ENCODE data around the gene BANF2.

Gene BANF2

DNA sequence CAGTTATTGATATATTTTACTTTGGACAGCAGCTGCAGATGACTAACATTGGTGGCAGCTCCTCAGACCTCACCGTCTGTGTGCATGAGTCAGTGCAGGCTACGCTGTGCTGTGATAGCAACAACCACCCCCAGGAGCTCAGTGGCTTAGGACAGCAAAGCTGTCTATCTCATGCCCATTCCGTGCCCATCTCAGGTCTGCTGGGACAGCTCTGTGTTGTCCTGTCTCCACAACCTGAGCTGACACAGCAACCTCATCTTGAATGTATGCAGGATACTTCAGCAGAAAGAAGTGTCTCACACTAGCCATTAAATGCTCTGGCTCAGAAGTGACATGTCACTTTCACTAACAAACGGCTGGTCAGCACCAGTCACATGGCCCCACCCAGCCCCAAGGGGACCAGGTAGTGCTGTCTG is 47.7 kb downstream of the BANF2 start:
- Mint-ChIP-seq H3K4me3 (no peak overlapping the region), H3K4me1 (no peaks in the 10 kb centered on the region), H3K27me3 (peaks cover 22% of the 10 kb centered on the region), H3K9me3 (no peaks in the 10 kb centered on the region), H3K27ac (no peak overlapping the region)
- no peak for DNase-seq
- ATAC-seq, result no peak

DNA sequence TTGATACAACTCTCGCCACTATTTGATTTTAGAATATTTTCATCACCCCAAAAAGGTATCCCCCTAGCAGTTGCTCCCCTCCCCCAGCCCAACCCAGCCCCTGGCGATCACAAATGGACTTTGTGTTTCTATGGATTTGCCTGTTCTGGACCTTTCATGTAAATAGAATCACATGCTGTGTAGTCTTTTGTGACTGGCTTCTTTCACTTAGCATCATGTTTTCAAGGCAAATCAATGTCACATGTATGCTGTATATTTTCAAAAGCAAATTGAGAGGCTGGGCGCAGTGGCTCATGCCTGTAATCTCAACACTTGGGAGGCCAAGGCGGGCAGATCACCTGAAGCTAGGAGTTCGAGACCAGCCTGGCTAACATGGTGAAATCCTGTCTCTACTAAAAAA is 48.5 kb downstream of the BANF2 start:
- H3K4me3 Mint-ChIP-seq, result no peak overlapping the region
- DNase-seq (no peak), ATAC-seq (no peak)
- no peaks in the 10 kb centered on the region for H3K9me3 Mint-ChIP-seq
- no peaks in the 10 kb centered on the region for H3K4me1 Mint-ChIP-seq
- H3K27me3 Mint-ChIP-seq, result peaks cover 22% of the 10 kb centered on the region
- no peak overlapping the region for H3K27ac Mint-ChIP-seq

DNA sequence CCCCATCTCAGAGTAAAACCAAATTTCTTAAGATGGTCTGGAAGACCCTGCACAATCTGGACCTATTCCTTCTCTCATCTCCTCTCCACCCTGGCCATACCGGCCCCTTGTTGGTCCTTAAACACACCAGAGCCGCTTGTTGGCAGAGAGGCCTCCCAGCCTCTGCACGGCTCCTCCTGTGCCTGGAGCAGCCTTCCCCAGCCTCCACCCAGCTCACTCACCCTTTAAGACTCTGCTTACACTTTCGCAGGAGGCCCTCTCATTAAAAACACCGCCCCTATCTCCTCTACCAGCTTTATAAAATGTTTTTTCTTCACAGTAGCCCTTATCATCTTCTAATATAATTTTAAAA is 49.8 kb downstream of the BANF2 start:
- Mint-ChIP-seq H3K27me3 (peaks cover 23% of the 10 kb centered on the region), H3K4me1 (no peaks in the 10 kb centered on the region), H3K4me3 (no peak overlapping the region), H3K9me3 (no peaks in the 10 kb centered on the region), H3K27ac (peak overlapping the region in 1 of 2 donors; percentile 37)
- DNase-seq (no peak), ATAC-seq (no peak)

DNA sequence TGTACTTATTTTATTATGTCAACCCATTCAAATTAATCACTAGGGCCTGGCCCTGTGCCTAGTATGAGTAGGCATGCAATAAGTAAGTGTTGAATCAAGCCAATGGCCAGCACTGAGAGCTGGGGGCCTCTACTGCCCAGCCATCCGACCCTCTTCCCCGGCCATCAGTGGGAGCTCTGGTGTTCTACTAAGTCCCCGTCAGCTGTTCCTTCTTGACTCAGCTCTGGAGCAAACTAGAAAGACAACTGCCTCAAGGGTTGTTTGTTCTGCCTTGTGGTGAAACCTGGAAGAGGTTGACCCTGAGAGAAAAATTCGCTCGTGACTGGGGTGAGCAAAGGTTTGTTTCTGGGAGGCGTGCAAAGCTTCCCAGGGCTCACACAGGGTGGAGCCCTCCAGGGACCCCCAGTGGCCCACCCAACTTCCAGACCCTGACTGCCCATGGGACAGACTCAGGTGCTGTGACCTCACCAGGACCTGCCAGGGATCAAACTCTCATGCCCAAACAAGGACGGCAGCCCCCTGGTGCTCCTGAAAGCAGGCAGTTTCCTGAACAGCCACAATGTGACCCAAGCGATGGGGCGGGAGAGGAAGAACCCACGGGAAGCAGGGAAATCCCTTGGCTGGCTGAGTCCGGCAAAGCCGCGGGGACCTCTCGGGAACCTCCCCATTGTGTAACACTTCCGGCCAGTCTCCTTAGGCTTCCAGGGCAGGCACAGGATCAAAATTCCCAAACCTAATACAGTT is 50.4 kb downstream of the BANF2 start:
- H3K27me3 Mint-ChIP-seq, result peaks cover 21% of the 10 kb centered on the region
- no peaks in the 10 kb centered on the region for H3K9me3 Mint-ChIP-seq
- no peak for ATAC-seq
- no peak overlapping the region for H3K4me3 Mint-ChIP-seq
- H3K4me1 Mint-ChIP-seq, result no peaks in the 10 kb centered on the region
- no peak overlapping the region for H3K27ac Mint-ChIP-seq
- no peak for DNase-seq

DNA sequence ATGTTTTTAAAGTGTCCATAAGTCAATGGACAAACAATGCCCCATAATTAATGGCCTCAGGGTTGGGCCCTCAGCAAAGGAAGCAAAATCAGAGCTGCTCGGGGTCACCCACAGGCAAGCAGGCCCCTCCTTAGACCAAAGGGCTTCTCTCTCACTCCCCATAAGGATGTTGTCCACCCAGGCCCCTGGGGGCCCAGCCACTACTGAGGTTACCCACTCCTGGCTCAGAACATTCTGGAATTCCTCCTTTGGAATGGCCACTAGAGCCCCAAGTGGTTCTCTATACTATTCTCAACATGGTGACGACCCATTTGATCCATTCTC is 50.9 kb downstream of the BANF2 start:
- DNase-seq (no peak), ATAC-seq (no peak)
- Mint-ChIP-seq H3K9me3 (no peaks in the 10 kb centered on the region), H3K4me1 (no peaks in the 10 kb centered on the region), H3K27me3 (peaks cover 23% of the 10 kb centered on the region), H3K4me3 (no peak overlapping the region), H3K27ac (no peak overlapping the region)

DNA sequence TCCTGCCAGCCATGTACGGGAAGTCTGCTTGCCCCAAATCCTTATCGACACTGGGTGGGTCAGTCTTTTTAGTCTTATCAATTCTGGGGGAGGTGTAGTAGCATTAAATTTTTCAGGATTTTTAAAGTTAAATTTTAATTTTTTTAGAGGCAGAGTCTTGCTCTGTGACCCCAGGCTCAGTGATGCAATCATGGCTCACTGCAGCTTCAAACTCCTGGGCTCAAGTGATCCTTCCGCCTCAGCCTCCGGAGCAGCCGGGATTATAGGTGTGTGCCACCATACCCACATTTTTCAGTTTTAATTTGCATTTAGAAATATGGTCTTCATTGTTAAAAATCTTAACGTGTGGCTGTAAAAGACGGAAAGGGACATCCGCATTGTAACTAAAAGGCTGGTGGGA is 51.9 kb downstream of the BANF2 start:
- no peak overlapping the region for H3K27ac Mint-ChIP-seq
- no peak for ATAC-seq
- no peaks in the 10 kb centered on the region for H3K9me3 Mint-ChIP-seq
- no peak for DNase-seq
- no peaks in the 10 kb centered on the region for H3K4me1 Mint-ChIP-seq
- peaks cover 31% of the 10 kb centered on the region for H3K27me3 Mint-ChIP-seq
- no peak overlapping the region for H3K4me3 Mint-ChIP-seq

DNA sequence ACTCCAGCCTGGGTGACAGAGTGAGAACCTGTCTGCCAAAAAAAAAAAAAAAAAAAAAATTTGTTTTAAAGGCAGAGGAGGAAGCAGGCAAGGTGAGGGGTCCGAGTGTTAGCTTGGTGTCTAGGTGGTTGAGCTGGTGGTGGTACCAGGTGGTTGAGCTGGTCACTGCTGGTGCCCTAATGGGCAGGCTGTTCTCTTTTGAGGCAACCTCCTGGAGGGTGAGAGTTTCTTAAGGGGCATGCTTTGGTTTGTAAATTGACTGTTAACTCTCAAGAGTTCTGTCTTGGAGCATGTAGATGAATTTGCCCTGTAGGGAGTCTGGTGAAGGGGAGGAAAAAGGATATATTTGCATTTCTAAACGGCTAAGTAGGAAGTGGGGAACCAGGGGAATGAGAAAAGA is 52.7 kb downstream of the BANF2 start:
- H3K27ac Mint-ChIP-seq, result no peak overlapping the region
- H3K4me3 Mint-ChIP-seq, result no peak overlapping the region
- DNase-seq (no peak), ATAC-seq (no peak)
- H3K9me3 Mint-ChIP-seq, result no peaks in the 10 kb centered on the region
- H3K27me3 Mint-ChIP-seq, result peaks cover 31% of the 10 kb centered on the region
- H3K4me1 Mint-ChIP-seq, result no peaks in the 10 kb centered on the region

DNA sequence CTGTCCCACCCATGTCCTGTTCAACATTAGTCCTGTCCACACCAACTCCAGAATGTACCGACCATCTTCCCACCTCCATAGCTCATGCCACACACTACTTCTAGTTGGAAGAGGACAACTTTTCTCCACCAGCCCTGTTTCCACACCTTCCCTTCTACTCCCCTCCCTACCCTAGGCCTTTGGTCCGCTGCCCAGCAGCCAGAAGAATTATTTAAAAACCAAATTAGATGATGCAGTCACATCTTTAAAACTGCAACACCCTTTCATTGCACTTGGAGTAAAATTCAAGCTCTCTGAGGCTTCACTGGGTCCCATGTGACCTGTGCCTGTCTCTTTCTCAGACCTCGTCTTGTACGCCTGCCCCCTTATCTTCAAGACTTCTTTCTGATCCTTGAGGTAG is 53.8 kb downstream of the BANF2 start:
- DNase-seq (no peak), ATAC-seq (no peak)
- H3K4me1 Mint-ChIP-seq, result no peaks in the 10 kb centered on the region
- no peak overlapping the region for H3K27ac Mint-ChIP-seq
- no peak overlapping the region for H3K4me3 Mint-ChIP-seq
- H3K9me3 Mint-ChIP-seq, result peaks cover 0 to 8% of the 10 kb centered on the region in 2 donors
- H3K27me3 Mint-ChIP-seq, result peaks cover 31% of the 10 kb centered on the region

DNA sequence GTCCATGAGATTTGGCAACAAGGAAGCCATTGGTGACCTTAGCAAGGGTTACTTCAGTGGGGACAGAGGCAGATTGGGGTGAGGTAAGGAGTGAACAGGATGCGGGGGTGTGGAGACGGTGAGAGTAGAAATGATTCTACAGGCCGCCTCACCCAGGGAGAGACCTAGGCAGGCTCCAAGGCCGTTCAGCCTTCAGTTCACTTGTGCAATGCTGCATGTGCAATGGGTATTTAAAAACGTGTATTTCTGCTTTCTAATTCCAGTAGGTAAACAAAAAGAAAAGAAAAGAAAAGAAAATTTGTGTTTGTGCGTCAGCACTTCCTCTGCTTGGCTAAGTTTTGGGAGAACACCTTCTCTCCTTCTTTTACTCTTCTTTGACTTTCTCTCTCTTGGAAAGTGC is 56.8 kb downstream of the BANF2 start:
- DNase-seq (no peak), ATAC-seq (no peak)
- Mint-ChIP-seq H3K27ac (no peak overlapping the region), H3K4me3 (no peak overlapping the region), H3K4me1 (no peaks in the 10 kb centered on the region), H3K27me3 (peaks cover 22% of the 10 kb centered on the region), H3K9me3 (peaks cover 0 to 10% of the 10 kb centered on the region in 2 donors)

DNA sequence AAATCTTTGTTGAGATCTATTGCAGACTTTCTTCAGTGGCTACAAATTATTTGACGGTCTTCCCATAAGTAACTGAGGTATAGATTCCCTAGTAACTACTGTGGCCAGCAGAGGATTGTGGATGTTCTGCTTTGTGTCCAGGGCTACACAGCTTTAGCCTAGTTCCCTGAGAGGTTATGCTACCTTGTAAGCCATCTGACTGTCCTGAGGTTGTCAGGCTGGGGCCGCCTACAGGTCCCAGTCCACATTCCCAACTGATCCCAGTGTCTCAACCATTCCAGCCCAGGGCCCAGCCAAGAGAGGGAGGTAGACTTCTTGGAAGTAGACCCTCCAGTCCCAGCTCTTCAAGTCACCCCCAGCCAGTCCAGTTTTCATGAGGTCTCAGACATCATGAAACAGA is 57.7 kb downstream of the BANF2 start:
- H3K4me1 Mint-ChIP-seq, result no peaks in the 10 kb centered on the region
- H3K9me3 Mint-ChIP-seq, result peaks cover 0 to 10% of the 10 kb centered on the region in 2 donors
- no peak overlapping the region for H3K27ac Mint-ChIP-seq
- ATAC-seq, result no peak
- peaks cover 22% of the 10 kb centered on the region for H3K27me3 Mint-ChIP-seq
- DNase-seq, result no peak
- H3K4me3 Mint-ChIP-seq, result no peak overlapping the region

DNA sequence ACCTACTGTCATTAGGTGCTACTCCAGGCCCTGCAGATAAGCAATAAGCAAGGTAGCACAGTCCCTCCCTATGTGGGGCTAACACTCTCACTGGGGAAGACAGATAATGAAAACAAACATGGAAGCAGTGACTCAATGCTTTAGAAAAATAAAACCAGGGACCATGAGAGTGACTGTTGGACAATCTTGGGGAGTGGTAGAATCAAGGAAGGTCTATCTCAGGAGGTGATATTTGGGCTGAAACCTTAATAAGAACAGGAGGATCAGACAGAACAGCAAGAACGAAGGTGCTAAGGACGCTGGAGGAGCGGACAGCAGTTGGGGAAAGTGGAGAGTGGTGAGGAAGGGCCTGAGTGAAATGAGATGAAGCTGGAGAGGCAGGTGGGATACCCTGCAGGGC is 58.2 kb downstream of the BANF2 start:
- no peak overlapping the region for H3K27ac Mint-ChIP-seq
- H3K27me3 Mint-ChIP-seq, result peaks cover 22% of the 10 kb centered on the region
- H3K4me1 Mint-ChIP-seq, result no peaks in the 10 kb centered on the region
- DNase-seq (no peak), ATAC-seq (no peak)
- no peak overlapping the region for H3K4me3 Mint-ChIP-seq
- peaks cover 0 to 10% of the 10 kb centered on the region in 2 donors for H3K9me3 Mint-ChIP-seq

DNA sequence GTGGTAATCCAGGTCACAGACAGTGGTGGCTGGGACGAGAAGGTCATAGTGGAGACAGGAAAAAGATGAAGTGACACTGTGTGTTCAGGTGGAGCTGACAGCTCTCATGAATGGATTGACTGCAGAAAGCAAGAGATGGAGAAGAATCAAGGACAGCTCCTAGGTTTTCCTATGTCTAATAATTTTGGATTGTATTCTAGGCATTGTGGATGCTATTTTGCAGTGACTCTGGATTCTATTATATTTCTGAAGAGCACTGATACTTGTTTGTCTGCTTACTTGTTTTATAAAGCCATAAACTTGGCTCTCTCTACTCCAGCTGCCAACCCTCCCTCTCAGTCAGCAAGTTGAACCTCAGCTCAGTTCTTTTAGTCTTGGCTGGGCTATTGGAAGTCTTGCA is 58.7 kb downstream of the BANF2 start:
- Mint-ChIP-seq H3K4me3 (no peak overlapping the region), H3K4me1 (no peaks in the 10 kb centered on the region), H3K9me3 (peaks cover 0 to 10% of the 10 kb centered on the region in 2 donors), H3K27ac (no peak overlapping the region), H3K27me3 (peaks cover 22% of the 10 kb centered on the region)
- DNase-seq, result no peak
- no peak for ATAC-seq

DNA sequence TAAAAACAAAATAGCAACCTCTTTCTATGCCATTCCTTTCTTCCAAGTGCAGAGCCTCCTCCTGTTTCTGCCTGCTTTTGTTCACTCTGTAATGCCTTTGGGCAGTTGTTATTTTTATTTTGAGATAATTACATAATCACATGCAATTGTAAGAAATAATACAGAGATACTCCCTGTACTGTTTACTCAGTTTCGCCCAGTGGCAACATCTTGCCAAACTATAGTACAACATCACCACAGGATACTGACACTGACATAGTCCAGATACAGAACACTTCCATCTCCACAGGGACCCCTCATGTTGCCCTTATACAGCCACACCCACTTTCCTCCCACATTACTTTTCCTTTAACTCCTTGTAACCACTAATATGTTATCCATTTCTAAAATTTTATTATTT is 59.7 kb downstream of the BANF2 start:
- Mint-ChIP-seq H3K4me3 (no peak overlapping the region), H3K4me1 (no peaks in the 10 kb centered on the region), H3K9me3 (peaks cover 0 to 10% of the 10 kb centered on the region in 2 donors), H3K27me3 (peaks cover 16% of the 10 kb centered on the region), H3K27ac (no peak overlapping the region)
- ATAC-seq, result no peak
- DNase-seq, result no peak

DNA sequence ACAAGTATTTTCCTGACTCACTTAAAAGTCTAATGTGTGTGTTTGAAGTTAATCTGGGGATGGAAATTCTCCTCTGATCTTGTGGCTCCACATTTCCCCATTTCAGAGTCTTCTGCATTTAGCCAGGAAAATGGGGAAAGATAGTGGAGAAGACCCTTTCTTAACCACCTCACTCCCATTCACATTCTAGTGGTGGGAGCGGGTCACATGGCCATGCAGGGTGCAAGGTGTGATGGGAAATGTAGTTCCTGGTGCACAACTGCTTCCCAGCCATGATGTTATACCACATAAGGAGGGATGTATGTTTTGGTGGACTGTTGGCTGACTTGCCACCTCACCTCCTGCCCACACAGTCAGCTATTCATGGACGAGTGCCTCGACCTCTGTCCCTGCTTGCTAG is 61.8 kb downstream of the BANF2 start:
- ATAC-seq (no peak), DNase-seq (no peak)
- Mint-ChIP-seq H3K4me1 (no peaks in the 10 kb centered on the region), H3K4me3 (no peak overlapping the region), H3K27ac (no peak overlapping the region), H3K27me3 (no peaks in the 10 kb centered on the region), H3K9me3 (peaks cover 0 to 10% of the 10 kb centered on the region in 2 donors)

DNA sequence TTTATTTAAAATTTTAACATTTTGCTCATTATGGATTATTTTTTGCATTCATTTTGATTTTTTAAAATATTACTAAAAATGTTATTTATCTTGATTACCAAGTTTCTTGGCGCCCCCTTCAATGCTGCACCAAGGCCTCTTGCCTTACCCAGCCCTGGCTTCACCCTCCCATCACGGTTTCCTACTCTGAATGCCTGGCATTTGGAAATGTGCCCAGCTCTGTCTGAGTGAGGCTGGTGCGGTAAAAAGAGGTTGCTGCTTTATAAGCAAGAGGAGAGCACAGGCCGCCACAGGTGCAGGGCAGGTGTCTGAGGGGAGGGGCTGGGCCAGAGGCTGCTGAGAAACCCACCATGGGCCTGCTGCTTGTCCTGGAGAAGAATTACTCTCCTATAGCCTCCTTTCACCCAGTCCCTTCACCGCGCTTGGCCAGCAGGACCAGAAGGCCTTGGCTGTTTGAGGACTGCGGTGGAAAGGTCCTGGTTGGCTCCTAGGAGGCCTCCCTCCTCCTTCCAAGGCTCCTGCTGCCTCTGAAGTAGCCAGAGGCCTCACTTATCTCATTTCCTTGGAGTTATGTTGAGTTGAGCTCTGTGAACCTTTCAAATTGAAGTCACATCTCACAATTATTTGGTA is 62.6 kb downstream of the BANF2 start:
- Mint-ChIP-seq H3K27me3 (no peaks in the 10 kb centered on the region), H3K4me1 (no peaks in the 10 kb centered on the region), H3K9me3 (peaks cover 0 to 10% of the 10 kb centered on the region in 2 donors), H3K27ac (no peak overlapping the region), H3K4me3 (no peak overlapping the region)
- ATAC-seq, result no peak
- no peak for DNase-seq

DNA sequence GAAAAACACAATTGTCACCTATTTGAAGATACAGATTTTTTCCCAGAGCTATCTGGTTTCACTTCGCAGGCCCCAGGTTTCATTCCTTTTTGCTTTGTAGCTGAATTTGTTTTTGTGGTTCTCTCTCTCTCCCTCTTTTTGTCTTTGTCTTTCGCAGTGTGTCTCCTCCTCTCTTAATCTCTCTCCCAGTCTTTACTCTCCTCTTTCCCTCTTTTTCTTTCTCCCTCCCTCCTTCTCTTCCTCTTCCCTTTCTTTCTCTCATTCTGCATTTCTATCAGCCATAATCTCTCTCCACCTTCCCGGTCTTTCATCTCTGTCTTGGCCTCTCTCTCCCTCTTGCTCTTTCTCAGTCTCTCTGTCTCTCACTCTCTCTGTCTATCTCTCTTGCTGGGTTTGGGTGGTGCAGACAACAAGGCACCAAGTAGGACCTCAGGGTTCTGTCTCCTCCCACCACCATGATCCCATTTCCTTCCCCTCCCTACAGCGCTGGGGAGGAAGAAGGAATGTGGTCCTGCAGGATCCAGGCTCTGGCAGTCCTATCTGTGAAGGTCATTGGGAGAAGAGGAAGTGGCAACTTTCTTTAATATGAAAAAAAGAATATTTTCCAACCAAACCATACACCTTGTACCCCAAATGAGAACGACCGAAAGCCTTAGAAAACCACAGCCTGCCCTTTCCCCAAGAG is 63.2 kb downstream of the BANF2 start:
- peaks cover 0 to 7% of the 10 kb centered on the region in 2 donors for H3K9me3 Mint-ChIP-seq
- H3K27ac Mint-ChIP-seq, result no peak overlapping the region
- no peaks in the 10 kb centered on the region for H3K4me1 Mint-ChIP-seq
- H3K4me3 Mint-ChIP-seq, result no peak overlapping the region
- DNase-seq, result no peak
- no peaks in the 10 kb centered on the region for H3K27me3 Mint-ChIP-seq
- no peak for ATAC-seq
